GM19452 (cell line): ENCODE results near the gene PSMG2.
"Not testable (repeated sequence)": the region's sequence is repeated elsewhere in the genome, so short reads cannot be mapped to it uniquely, and the experiment has no call there.

ENCODE experiments used
- ATAC-seq: cut with Tn5 transposase; IDR thresholded peaks from one replicate; pipeline ENCODE4 v1.9.1; 2021; ENCODE audit not compliant: unreplicated experiment

PSMG2 gene

DNA sequence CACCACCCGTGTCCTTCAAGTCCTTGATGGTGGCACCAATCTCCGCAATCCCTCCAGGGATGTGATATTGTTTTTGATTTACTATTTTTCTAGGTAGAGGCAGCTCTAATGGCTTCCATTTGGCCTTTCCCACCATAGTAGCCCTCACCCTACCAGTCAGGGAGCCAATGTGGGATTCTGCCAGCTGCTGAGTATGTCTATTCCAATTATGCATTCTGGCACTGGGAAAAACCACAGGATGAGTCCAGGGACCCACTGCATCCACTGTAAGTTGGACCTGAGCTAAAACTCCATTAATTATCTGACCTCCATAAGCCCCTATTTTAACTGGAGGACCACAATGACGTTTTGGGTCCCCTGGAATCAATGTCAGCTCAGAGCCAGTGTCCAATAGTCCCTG is 55.7 kb downstream of the PSMG2 start:
- ATAC-seq, result not testable (repeated sequence)

DNA sequence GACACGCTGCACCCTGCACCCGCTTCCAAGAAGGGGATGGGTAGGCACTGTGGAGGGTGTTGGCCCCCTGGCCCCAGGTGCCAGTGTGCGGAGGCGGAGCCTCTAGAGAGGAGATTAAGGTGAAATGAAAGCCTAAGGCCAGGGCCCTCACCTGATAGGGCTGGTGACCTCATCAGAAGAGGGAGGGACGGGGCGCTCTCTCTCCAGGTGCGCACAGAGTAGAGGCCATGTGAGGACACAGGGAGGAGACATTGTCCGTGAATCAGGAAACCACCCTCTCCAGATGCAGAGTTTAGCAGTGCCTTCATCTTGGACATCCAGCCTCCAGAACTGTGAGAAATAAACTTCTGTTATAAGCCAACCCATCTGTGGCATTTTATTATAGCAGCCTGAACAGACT is 62.3 kb downstream of the PSMG2 start:
- ATAC-seq, result no peak

DNA sequence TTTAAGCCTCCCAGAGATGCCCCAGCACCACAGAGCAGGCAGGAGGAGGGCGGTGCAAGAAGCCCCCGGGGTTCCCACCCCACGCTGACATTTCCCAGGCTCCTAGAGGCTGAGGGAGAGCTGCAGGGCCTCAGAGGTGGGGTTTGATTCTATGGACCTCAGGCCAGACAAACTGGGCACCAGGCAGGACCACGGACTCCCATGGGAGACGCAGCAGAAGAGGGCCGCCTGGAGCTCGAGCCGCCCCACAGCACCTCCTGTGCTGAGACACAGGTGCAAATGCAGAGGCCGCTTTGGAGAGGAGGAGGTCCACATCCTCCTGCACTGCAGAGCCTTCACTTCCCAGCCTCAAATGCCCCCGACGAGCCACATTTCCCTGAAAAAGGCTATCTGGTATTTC is 62.7 kb downstream of the PSMG2 start:
- ATAC-seq, result no peak

DNA sequence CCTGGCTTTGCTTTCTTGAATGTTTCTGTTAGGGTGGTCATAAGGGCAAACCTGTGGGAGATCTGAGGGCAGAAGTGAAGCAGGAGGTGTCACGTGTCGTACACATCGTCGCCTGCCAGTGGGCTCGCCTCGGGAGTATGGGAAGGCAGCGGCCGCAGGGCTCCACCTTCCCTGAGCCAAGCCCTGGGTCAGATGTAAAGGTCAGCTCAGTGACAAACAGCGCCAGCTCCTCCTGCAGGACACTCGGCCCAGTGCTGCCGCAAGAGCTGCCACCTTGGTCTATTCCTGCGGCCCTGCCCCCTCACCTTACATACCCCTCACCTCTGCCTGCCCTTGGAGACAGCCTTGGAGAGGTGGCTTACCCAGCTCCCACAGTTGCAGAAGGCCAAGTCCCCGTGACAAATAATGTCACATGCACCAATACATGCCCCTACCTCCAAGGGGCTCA is 64.2 kb downstream of the PSMG2 start:
- no peak for ATAC-seq

DNA sequence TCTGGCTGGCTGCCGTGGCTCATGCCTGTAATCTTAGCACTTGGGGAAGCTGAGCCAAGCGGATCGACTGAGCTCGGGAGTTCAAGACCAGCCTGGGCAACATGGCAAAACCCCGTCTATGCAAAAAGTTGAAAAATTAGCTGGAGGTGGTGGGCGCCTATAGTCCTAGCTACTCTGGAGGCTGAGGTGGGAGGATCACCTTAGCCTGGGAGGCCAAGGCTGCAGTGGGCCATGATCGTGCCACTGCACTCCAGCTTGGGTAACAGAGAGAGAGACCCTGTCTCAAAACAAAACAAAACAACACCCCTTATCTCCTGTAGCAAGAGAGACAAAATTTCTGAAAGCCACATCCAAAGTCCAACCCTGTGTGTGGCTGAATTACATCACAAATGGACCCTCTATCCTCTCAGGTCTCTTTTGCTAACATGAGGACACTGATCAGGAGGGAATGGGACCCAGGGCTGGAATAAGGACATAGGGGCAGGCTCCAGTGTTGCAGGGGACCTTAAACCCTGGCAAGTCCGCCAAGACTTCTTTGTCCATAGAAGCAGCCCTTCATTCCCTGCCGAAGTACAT is 64.8 kb downstream of the PSMG2 start:
- ATAC-seq, result no peak

DNA sequence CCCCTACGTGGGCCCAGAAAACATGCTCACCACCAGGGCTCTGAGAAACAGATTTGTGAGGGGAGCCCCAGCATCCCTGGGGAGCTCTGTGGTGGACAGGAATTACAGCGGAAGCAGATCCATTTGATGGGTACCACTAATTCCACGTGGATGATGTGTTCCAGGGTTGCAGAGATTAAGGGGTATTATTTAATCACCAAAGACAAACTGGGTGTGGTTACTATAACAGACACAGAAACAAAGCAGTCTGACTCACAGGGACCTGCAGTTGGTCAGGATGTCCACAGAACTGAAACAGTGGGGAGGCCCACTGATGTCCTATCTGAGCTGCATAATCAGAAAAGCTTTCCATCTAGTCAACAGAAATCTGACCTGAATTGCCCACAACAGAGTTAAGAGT is 65.8 kb downstream of the PSMG2 start:
- ATAC-seq, result no peak

DNA sequence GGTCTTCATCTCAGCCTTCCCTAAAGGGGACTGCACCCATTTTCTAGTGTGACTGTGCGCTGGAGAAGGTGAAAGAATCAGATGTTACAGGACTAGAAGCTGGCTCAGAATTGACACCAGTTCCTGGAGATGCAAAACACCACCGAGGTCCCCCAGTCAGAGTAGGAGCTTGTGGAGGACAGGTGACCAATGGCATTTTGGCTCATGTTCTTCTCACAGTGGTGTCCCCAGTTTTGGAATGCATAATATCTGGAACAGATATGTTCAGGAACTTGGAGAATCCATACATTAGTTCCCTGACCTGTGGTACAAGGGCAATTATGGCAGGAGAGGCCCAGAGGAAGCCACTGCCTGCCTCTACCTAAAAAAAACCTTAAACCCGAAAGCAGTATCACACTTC is 66.3 kb downstream of the PSMG2 start:
- no peak for ATAC-seq

DNA sequence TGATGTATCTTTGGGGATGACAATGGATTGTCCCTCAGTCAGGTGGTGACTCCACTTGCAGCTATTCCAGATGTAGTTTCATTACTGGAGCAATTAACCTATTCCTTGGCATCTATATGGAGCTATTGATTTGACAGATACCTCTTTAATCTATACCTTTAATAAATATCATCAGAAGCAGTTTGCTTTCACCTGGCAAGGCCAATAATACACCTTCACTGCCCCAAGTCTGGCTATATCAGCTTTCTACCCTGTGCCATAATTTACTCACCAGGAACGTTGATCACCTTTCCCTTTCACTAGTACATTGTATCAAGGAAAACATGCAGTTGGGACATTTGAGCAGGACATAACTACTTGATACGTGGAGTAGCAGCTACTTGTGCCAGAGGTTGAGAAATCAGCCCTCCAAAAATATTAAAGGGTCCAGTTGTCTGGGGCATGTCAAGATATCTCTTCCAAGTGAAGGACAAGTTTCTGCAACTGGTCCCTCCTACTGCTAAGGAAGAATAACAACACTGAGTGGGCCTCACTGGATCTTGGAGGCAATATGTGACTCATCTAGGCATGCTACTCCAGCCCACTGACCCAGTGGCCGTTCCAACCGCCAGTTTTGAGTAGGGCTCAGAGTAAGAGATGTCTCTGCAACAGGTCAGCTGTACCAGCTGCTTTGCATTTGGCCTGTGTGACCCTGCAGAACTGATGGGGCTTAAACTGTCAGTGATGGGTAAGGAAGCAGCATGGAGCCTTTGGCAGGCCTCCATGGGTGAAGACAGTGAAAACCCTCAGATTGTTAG is 67.0 kb downstream of the PSMG2 start:
- no peak for ATAC-seq

DNA sequence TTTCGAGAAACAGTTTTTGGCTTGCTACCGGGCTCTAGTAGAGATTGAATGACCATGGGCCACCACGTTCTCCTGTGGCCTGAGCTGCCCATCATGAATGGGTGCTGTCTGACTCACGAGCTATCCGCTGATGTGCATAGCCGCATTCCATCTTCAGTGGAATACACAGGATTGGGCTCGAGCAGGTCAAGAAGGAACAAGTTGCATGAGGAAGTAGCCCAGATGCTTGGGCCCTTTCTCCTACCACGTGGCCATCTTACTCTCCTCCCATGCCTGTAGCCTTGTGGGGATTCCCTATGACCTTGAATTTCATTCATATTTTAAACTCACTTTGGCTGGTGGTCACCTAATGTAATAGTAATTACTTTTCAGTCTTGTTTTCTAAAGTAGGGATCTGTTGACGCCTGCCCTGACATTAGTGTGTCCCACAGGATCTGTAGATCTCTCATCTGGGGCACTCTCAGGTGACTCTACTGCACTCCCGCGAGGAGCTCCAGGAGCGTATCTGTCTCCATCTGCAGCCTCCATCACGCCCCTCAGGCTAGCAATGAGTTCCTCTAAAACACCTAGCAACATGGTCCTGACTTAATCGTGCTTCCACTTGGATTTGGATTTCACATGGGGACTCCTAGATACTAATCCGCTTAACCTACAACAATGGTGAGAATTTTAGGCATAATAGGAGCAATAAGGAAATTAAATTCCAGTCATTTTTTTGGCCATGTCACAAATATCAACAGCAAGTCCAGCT is 67.8 kb downstream of the PSMG2 start:
- no peak for ATAC-seq

DNA sequence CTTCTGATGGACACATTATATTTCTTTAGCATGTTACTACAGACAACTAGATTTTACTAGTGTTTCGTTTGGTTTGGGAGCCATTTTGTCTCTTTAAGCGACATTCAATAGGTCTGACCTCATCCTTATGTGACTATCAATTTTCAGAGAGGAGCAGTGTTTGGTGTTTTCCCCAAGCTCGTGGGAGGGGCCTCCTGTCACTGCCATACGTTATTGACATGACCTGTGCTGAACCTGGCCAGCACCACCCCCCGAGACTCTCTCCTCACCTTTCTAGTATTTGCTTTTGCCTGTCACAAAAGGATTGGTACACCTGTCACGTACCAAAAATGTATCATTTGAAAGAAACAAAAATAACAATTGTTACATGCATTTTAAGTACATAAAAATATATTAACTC is 69.3 kb downstream of the PSMG2 start:
- ATAC-seq, result no peak

DNA sequence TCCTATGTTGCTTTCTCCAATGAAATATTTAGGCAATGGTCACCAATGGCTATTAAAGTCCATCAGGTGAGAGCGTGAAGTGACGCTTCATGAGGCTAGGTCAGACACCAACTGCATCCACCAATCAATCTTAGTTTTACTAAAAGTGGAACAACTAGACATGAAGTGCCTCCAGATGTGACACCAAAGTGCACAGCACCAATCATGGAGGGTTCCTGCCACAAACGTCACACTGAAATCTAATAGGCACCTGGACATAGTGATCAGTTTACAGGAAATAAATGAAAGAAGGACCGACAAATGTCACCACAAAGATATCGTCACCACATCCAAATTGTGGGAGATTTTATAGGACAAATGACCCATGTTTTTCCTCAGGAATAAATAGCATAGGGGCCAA is 70.5 kb downstream of the PSMG2 start:
- no peak for ATAC-seq

DNA sequence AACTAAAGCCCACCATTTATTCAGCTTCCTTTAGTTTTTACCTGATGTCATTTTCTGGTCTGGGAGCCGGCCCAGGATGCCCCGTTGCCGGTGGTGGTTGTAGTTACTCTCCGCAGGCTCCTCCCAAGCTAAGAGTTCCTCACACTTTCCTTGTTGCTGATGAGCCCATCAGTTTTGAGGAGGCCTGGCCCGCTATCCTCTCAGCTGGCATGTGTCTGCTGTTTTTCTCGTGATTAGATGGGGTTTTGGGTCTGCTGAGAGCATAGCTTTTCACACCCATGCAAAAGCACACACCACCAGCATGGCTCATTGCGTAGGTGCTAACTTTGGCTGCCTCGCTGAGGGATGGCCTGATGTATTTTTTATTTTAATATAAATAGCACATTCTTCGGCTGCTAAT is 72.1 kb downstream of the PSMG2 start:
- no peak for ATAC-seq
